ENCODE measurements around the gene EIF2AK3. TPM values are rescaled to one million over a fixed set of nuclear protein-coding genes. Genes with fewer than 3 reads are reported as not detected.

The EIF2AK3 gene
- polyA plus RNA-seq, 6 donors from 2014 or later = 10.5 to 60.1 (median 17.9) TPM

GRCh38 chr2:88543541-88544057, 83.7 kb downstream of the EIF2AK3 start:
- H3K4me1 Mint-ChIP-seq = no peaks in the 10 kb centered on the region
- peaks cover 5 to 15% of the 10 kb centered on the region in 2 donors for H3K36me3 Mint-ChIP-seq
- ATAC-seq (ENCODE audit: low read depth in 2 of 2) (no peak), DNase-seq (no peak)
- H3K4me3 Mint-ChIP-seq = no peak overlapping the region
- H3K27me3 Mint-ChIP-seq = peaks cover 9 to 35% (median 31%) of the 10 kb centered on the region in 3 donors
- peaks cover 0 to 11% (median 3%) of the 10 kb centered on the region in 7 donors for H3K9me3 Mint-ChIP-seq
- no peak overlapping the region for H3K27ac Mint-ChIP-seq

- ATAC-seq (ENCODE audit: low read depth in 2 of 2) = no peak
- H3K4me3 Mint-ChIP-seq = no peak overlapping the region
- H3K4me1 Mint-ChIP-seq = no peaks in the 10 kb centered on the region
- no peak overlapping the region for H3K27ac Mint-ChIP-seq
- peaks cover 15 to 35% (median 35%) of the 10 kb centered on the region in 3 donors for H3K27me3 Mint-ChIP-seq
- peaks cover 0 to 11% (median 3%) of the 10 kb centered on the region in 7 donors for H3K9me3 Mint-ChIP-seq
- H3K36me3 Mint-ChIP-seq = peaks cover 5 to 15% of the 10 kb centered on the region in 2 donors
- DNase-seq = no peak
These were observed 84.6 kb downstream of the EIF2AK3 start for GRCh38 chr2:88542668-88543067.

GRCh38 chr2:88540346-88540745, 86.9 kb downstream of the EIF2AK3 start:
- H3K4me1 Mint-ChIP-seq = no peaks in the 10 kb centered on the region
- H3K27me3 Mint-ChIP-seq = peaks cover 20 to 44% (median 41%) of the 10 kb centered on the region in 3 donors
- no peak overlapping the region for H3K4me3 Mint-ChIP-seq
- DNase-seq (no peak), ATAC-seq (ENCODE audit: low read depth in 2 of 2) (no peak)
- H3K36me3 Mint-ChIP-seq = peaks cover 5 to 15% of the 10 kb centered on the region in 2 donors
- peaks cover 0 to 11% (median 3%) of the 10 kb centered on the region in 7 donors for H3K9me3 Mint-ChIP-seq
- H3K27ac Mint-ChIP-seq = peak overlapping the region in 1 of 6 donors; percentile 83

GRCh38 chr2:88538362-88538917, 88.8 kb downstream of the EIF2AK3 start:
- no peaks in the 10 kb centered on the region for H3K4me1 Mint-ChIP-seq
- H3K4me3 Mint-ChIP-seq = no peak overlapping the region
- H3K36me3 Mint-ChIP-seq = peaks cover 5 to 15% of the 10 kb centered on the region in 2 donors
- no peak for ATAC-seq (ENCODE audit: low read depth in 2 of 2)
- DNase-seq = no peak
- peaks cover 0 to 11% (median 3%) of the 10 kb centered on the region in 7 donors for H3K9me3 Mint-ChIP-seq
- peak overlapping the region in 2 of 6 donors; percentile 33 to 72 for H3K27ac Mint-ChIP-seq
- peaks cover 15 to 40% (median 38%) of the 10 kb centered on the region in 3 donors for H3K27me3 Mint-ChIP-seq

GRCh38 chr2:88537640-88538039, 89.6 kb downstream of the EIF2AK3 start:
- Mint-ChIP-seq H3K9me3 (peaks cover 0 to 11% (median 3%) of the 10 kb centered on the region in 7 donors), H3K27ac (peak overlapping the region in 1 of 6 donors; percentile 65), H3K27me3 (peaks cover 11 to 32% (median 32%) of the 10 kb centered on the region in 3 donors), H3K4me1 (no peaks in the 10 kb centered on the region), H3K36me3 (peaks cover 5 to 13% of the 10 kb centered on the region in 2 donors), H3K4me3 (no peak overlapping the region)
- no peak for DNase-seq
- ATAC-seq (ENCODE audit: low read depth in 2 of 2) = no peak

- Mint-ChIP-seq H3K4me3 (no peak overlapping the region), H3K36me3 (no peaks in the 10 kb centered on the region), H3K9me3 (no peaks in the 10 kb centered on the region), H3K27me3 (peaks cover 0 to 13% (median 6%) of the 10 kb centered on the region in 3 donors), H3K4me1 (no peaks in the 10 kb centered on the region), H3K27ac (no peak overlapping the region)
- DNase-seq (no peak), ATAC-seq (ENCODE audit: low read depth in 2 of 2) (no peak)
These were observed 97.2 kb downstream of the EIF2AK3 start for GRCh38 chr2:88530081-88530480.

GRCh38 chr2:88521445-88522073, 105.7 kb downstream of the EIF2AK3 start:
- H3K36me3 Mint-ChIP-seq = no peaks in the 10 kb centered on the region

GRCh38 chr2:88517759-88518201, 109.5 kb downstream of the EIF2AK3 start:
- H3K4me3 Mint-ChIP-seq = no peak overlapping the region
- H3K36me3 Mint-ChIP-seq = no peaks in the 10 kb centered on the region
- no peak overlapping the region for H3K27ac Mint-ChIP-seq
- H3K4me1 Mint-ChIP-seq = no peaks in the 10 kb centered on the region
- H3K27me3 Mint-ChIP-seq = peaks cover 21 to 23% (median 23%) of the 10 kb centered on the region in 3 donors
- ATAC-seq (ENCODE audit: low read depth in 2 of 2) = no peak
- H3K9me3 Mint-ChIP-seq = peaks cover 0 to 11% (median 3%) of the 10 kb centered on the region in 7 donors
- no peak for DNase-seq

More at GRCh38 chr2:88521445-88522073, 105.7 kb downstream of the EIF2AK3 start:
- peaks cover 14 to 31% (median 19%) of the 10 kb centered on the region in 3 donors for H3K27me3 Mint-ChIP-seq
- no peaks in the 10 kb centered on the region for H3K4me1 Mint-ChIP-seq
- H3K4me3 Mint-ChIP-seq = no peak overlapping the region
- DNase-seq (no peak), ATAC-seq (ENCODE audit: low read depth in 2 of 2) (no peak)
- H3K9me3 Mint-ChIP-seq = peaks cover 0 to 2% (median 0%) of the 10 kb centered on the region in 7 donors
- H3K27ac Mint-ChIP-seq = no peak overlapping the region

Other genes starting within 250 kb of the EIF2AK3 start
- gene FOXI3, start 174.8 kb downstream of the EIF2AK3 start, polyA plus RNA-seq (ENCODE audit: low read depth in 6 of 6) = under 1 TPM in 1 of 6 donors, not detected in 5; 0.19 TPM
- 10 to 100 TPM; 45.3 to 66.2 (median 51.7) TPM for gene RPIA, start 64.2 kb upstream of the EIF2AK3 start, polyA plus RNA-seq (ENCODE audit: low read depth in 6 of 6)

All from naive B cell (primary cell).